ENCODE results near the gene NTNG1.

- TF ChIP-seq CTCF (IDR thresholded peaks at IDR 0.05) (no peak), POLR2A (IDR thresholded peaks at IDR 0.05) (no peak)
Measured at GRCh38 chr1:107291987-107292386, 151.1 kb downstream of the NTNG1 start.

Data from right lobe of liver (tissue), 4 donors.